Neutrophil (primary cell): ENCODE results near the gene HERPUD1.

ENCODE experiments used
- H3K27ac ChIP-seq: fragments of 200-600 bp; sonication (generic); 2 replicates; pipeline ENCODE4 v1.5.1; 2016; ENCODE audit warnings: mild to moderate bottlenecking, moderate library complexity
- H3K27me3 ChIP-seq: fragments of 200-600 bp; sonication (generic); 2 replicates; pipeline ENCODE4 v1.6.0; 2016; ENCODE audit warnings: mild to moderate bottlenecking
- H3K36me3 ChIP-seq: fragments of 200-600 bp; sonication (generic); 2 replicates; pipeline ENCODE4 v1.5.1; 2017
- H3K4me1 ChIP-seq, 2 experiments: fragments of 200-600 bp in 1 of 2; sonication (generic) in 1 of 2; 1 replicate in 1 of 2; 2 replicates in 1 of 2; pipeline versions ENCODE4 v1.5.1 to v1.6.1; 2013 to 2016; ENCODE audit warnings: low read depth in 1 of 2, low read length in 1 of 2, mild to moderate bottlenecking in 1 of 2, moderate library complexity in 1 of 2; ENCODE audit not compliant: control insufficient read depth in 1 of 2, insufficient read depth in 1 of 2
- H3K4me3 ChIP-seq, 2 experiments: fragments of 200-600 bp in 1 of 2; sonication (generic) in 1 of 2; 1 replicate in 1 of 2; 2 replicates in 1 of 2; pipeline ENCODE4 v1.5.1; 2013 to 2016; ENCODE audit warnings: low read depth in 1 of 2, low read length in 1 of 2, mild to moderate bottlenecking in 1 of 2, moderate library complexity in 1 of 2
- H3K9me3 ChIP-seq: fragments of 200-600 bp; sonication (generic); 2 replicates; pipeline ENCODE4 v1.5.1; 2016
- CTCF ChIP-seq: fragments of 200-600 bp; sonication (generic); IDR thresholded peaks from 2 replicates; pipeline ENCODE4 v1.5.1; 2016; ENCODE audit warnings: antibody characterized with exemption

HERPUD1 gene

GRCh38 chr16:56965149-56966092 lies 33.5 kb downstream of the HERPUD1 start:
- peak overlapping the region in 1 of 2 experiments; percentile 45 for H3K4me3 ChIP-seq
- no peaks in the 10 kb centered on the region for H3K27me3 ChIP-seq
- H3K27ac ChIP-seq: peak overlapping the region; percentile 71

GRCh38 chr16:56966093-56966475 lies 34.1 kb downstream of the HERPUD1 start:
- no peaks in the 10 kb centered on the region for H3K9me3 ChIP-seq
- H3K27ac ChIP-seq: peak overlapping the region; percentile 71
- peaks cover 31 to 35% of the 10 kb centered on the region in 2 experiments for H3K4me1 ChIP-seq
- H3K4me3 ChIP-seq: no peak overlapping the region
- H3K36me3 ChIP-seq: no peaks in the 10 kb centered on the region
- H3K27me3 ChIP-seq: no peaks in the 10 kb centered on the region
- TF ChIP-seq CTCF: no peak

More at GRCh38 chr16:56965149-56966092, 33.5 kb downstream of the HERPUD1 start:
- H3K36me3 ChIP-seq: no peaks in the 10 kb centered on the region
- peaks cover 31 to 35% of the 10 kb centered on the region in 2 experiments for H3K4me1 ChIP-seq
- no peaks in the 10 kb centered on the region for H3K9me3 ChIP-seq
- TF ChIP-seq CTCF: no peak

GRCh38 chr16:56967733-56968132 lies 35.8 kb downstream of the HERPUD1 start:
- Histone ChIP-seq H3K9me3 (no peaks in the 10 kb centered on the region), H3K36me3 (no peaks in the 10 kb centered on the region), H3K27ac (peak overlapping the region; percentile 51), H3K27me3 (no peaks in the 10 kb centered on the region), H3K4me1 (peaks cover 34 to 39% of the 10 kb centered on the region in 2 experiments), H3K4me3 (no peak overlapping the region)
- TF ChIP-seq CTCF: no peak

GRCh38 chr16:56969769-56970168 lies 37.8 kb downstream of the HERPUD1 start:
- H3K4me1 ChIP-seq: peaks cover 39 to 47% of the 10 kb centered on the region in 2 experiments
- no peak overlapping the region for H3K4me3 ChIP-seq
- H3K27me3 ChIP-seq: no peaks in the 10 kb centered on the region
- no peak overlapping the region for H3K27ac ChIP-seq
- no peaks in the 10 kb centered on the region for H3K9me3 ChIP-seq
- no peaks in the 10 kb centered on the region for H3K36me3 ChIP-seq
- TF ChIP-seq CTCF: no peak

- H3K4me3 ChIP-seq: no peak overlapping the region
- no peaks in the 10 kb centered on the region for H3K36me3 ChIP-seq
- H3K27ac ChIP-seq: no peak overlapping the region
- H3K9me3 ChIP-seq: no peaks in the 10 kb centered on the region
- peaks cover 35 to 44% of the 10 kb centered on the region in 2 experiments for H3K4me1 ChIP-seq
- no peaks in the 10 kb centered on the region for H3K27me3 ChIP-seq
- no peak for TF ChIP-seq CTCF
Measured at GRCh38 chr16:56970934-56971767, 39.2 kb downstream of the HERPUD1 start.
